CD14-positive monocyte (primary cell): ENCODE measurements around the gene REC8. TPM values are rescaled to one million over a fixed set of nuclear protein-coding genes. Genes with fewer than 3 reads are reported as not detected.
"Not testable (repeated sequence)": the region's sequence is repeated elsewhere in the genome, so short reads cannot be mapped to it uniquely, and the experiment has no call there.

Experiments
- DNase-seq, 3 donors: peaks; one replicate each; pipeline ENCODE4 v3.0.0-alpha.2; 2011 to 2022
- H2AFZ ChIP-seq: 2 replicates; pipeline ENCODE4 v1.6.0; 2012; ENCODE audit warnings: mild to moderate bottlenecking, low read depth, low read length, inconsistent platforms; ENCODE audit not compliant: insufficient read depth, poor library complexity, severe bottlenecking
- H3K27ac ChIP-seq, 2 donors: 1 replicate in 1 of 2; 2 replicates in 1 of 2; pipeline ENCODE4 v1.5.1; 2012 to 2013; ENCODE audit warnings: low read length in 2 of 2, control low read depth in 1 of 2, inconsistent platforms in 1 of 2, low read depth in 1 of 2, mild to moderate bottlenecking in 1 of 2
- H3K27me3 ChIP-seq, 2 donors: one replicate each; pipeline versions ENCODE4 v1.6.0 to v1.6.1; 2011 to 2013; ENCODE audit warnings: low read length in 2 of 2; ENCODE audit not compliant: control insufficient read depth in 2 of 2, insufficient read depth in 2 of 2
- H3K36me3 ChIP-seq, 2 donors: replicated peaks in 1 of 2; 1 replicate in 1 of 2; 2 replicates in 1 of 2; pipeline versions ENCODE4 v1.5.1 to v1.6.1; 2012 to 2013; ENCODE audit warnings: low read length in 2 of 2, control low read depth in 1 of 2, inconsistent platforms in 1 of 2, mild to moderate bottlenecking in 1 of 2; ENCODE audit not compliant: insufficient read depth in 2 of 2, control insufficient read depth in 1 of 2
- H3K4me1 ChIP-seq, 2 donors: 1 replicate in 1 of 2; 2 replicates in 1 of 2; pipeline versions ENCODE4 v1.5.1 to v1.6.1; 2012 to 2013; ENCODE audit warnings: low read length in 2 of 2, control low read depth in 1 of 2, inconsistent platforms in 1 of 2, mild to moderate bottlenecking in 1 of 2, moderate library complexity in 1 of 2; ENCODE audit not compliant: insufficient read depth in 2 of 2, control insufficient read depth in 1 of 2
- H3K4me2 ChIP-seq: replicated peaks from 2 replicates; pipeline ENCODE3; 2012; ENCODE audit warnings: low read length, moderate library complexity, mild to moderate bottlenecking; ENCODE audit not compliant: poor library complexity, severe bottlenecking; ENCODE audit errors: extremely low read depth
- H3K4me3 ChIP-seq, 3 experiments: fragments of 200-600 bp in 1 of 3; sonication (generic) in 1 of 3; replicated peaks in 1 of 3; 1 replicate in 2 of 3; 2 replicates in 1 of 3; pipeline ENCODE4 v1.5.1; 2011 to 2013; ENCODE audit warnings: low read length in 3 of 3, mild to moderate bottlenecking in 3 of 3, control low read depth in 2 of 3, low read depth in 2 of 3, inconsistent platforms in 1 of 3, moderate library complexity in 1 of 3
- H3K79me2 ChIP-seq: 2 replicates; pipeline ENCODE4 v1.6.0; 2012; ENCODE audit warnings: mild to moderate bottlenecking, control low read depth, inconsistent platforms, low read length, moderate library complexity; ENCODE audit not compliant: insufficient read depth
- H3K9ac ChIP-seq: 2 replicates; pipeline ENCODE4 v1.6.0; 2017; ENCODE audit warnings: low read length, mild to moderate bottlenecking; ENCODE audit not compliant: insufficient read depth, poor library complexity, severe bottlenecking
- H3K9me3 ChIP-seq, 2 donors: replicated peaks in 1 of 2; 1 replicate in 1 of 2; 2 replicates in 1 of 2; pipeline versions ENCODE4 v1.5.1 to v1.6.1; 2012 to 2013; ENCODE audit warnings: low read length in 2 of 2, control low read depth in 1 of 2; ENCODE audit not compliant: control insufficient read depth in 1 of 2, insufficient read depth in 1 of 2
- H4K20me1 ChIP-seq: 2 replicates; pipeline ENCODE4 v1.6.0; 2012; ENCODE audit warnings: mild to moderate bottlenecking, low read length, control low read depth, moderate library complexity; ENCODE audit not compliant: insufficient read depth
- H3K27ac Mint-ChIP-seq, 7 donors: one replicate each; pipeline ENCODE4 v1.8.0; 2020; ENCODE audit warnings: mild to moderate bottlenecking in 7 of 7, mixed read lengths in 7 of 7, moderate library complexity in 6 of 7, inconsistent platforms in 2 of 7
- H3K27me3 Mint-ChIP-seq, 3 donors: one replicate each; pipeline ENCODE4 v1.8.0; 2021 to 2022; ENCODE audit warnings: low read depth in 3 of 3, mild to moderate bottlenecking in 3 of 3, mixed read lengths in 3 of 3, moderate library complexity in 3 of 3, inconsistent platforms in 1 of 3
- H3K36me3 Mint-ChIP-seq, 2 donors: one replicate each; pipeline ENCODE4 v1.8.0; 2020; ENCODE audit warnings: mixed read lengths in 2 of 2, inconsistent platforms in 1 of 2, mild to moderate bottlenecking in 1 of 2
- H3K4me1 Mint-ChIP-seq: one replicate; pipeline ENCODE4 v1.8.0; 2020; ENCODE audit warnings: mild to moderate bottlenecking, mixed read lengths
- H3K4me3 Mint-ChIP-seq, 2 donors: one replicate each; pipeline ENCODE4 v1.8.0; 2020; ENCODE audit warnings: mild to moderate bottlenecking in 2 of 2, mixed read lengths in 2 of 2, moderate library complexity in 1 of 2
- H3K9me3 Mint-ChIP-seq, 7 donors: one replicate each; pipeline ENCODE4 v1.8.0; 2020 to 2022; ENCODE audit warnings: mixed read lengths in 7 of 7, mild to moderate bottlenecking in 6 of 7, moderate library complexity in 6 of 7, inconsistent platforms in 2 of 7
- CTCF ChIP-seq: fragments of 200-600 bp; IDR thresholded peaks from one replicate; pipeline ENCODE4 v1.8.0; 2022; ENCODE audit warnings: antibody characterized with exemption, mild to moderate bottlenecking
- WGBS: methylation state at CpG from one replicate; pipeline ENCODE4 v1.1.5; 2013; ENCODE audit warnings: missing lambda C conversion rate; ENCODE audit not compliant: insufficient coverage; 5-methylcytosine and 5-hydroxymethylcytosine counted together
- intact Hi-C, 2 donors: fragments of 100-400 bp; cut with micrococcal nuclease; formaldehyde crosslinking; loops; one replicate each; pipeline versions ENCODE4 v1.15.0 to v1.15.1; 2023
- polyA plus RNA-seq, 3 donors: library from polyadenylated mRNA; depleted of rRNA in 1 of 3; unstranded in 2 of 3; stranded (reverse) in 1 of 3; fragments of 300-500 nt in 2 of 3; fragments of >200 nt in 1 of 3; fragmentation: Illumina TruSeq in 2 of 3; gene quantifications; 1 replicate in 2 of 3; 2 replicates in 1 of 3; pipeline ENCODE4 v1.2.3, GENCODE V29; 2012 to 2021

REC8 gene
- polyA plus RNA-seq, 3 donors, result 1.4 to 46.4 (median 2.3) TPM

DNA sequence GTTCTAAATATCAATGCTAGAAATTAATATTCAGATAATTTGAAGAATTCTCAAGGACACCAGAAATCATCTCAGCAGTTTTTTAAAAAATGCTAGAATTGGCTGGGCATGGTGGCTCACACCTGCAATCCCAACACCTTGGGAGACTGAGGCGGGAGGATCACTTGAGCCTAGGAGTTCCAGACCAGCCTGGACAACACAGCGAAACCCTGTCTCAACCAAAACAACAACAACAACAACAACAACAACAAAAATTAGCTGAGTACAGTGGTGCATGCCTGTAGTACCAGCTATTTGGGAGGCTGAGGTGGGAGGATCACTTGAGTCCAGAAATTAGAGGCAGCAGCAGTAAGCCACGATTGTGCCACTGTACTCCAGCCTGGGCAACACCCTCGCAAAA lies 47.2 kb downstream of the REC8 start:
- Mint-ChIP-seq H3K36me3 (peaks cover 16 to 21% of the 10 kb centered on the region in 2 donors), H3K4me3 (no peak overlapping the region), H3K9me3 (no peaks in the 10 kb centered on the region), H3K27ac (peak overlapping the region in 1 of 7 donors; percentile 13), H3K27me3 (peaks cover 0 to 2% (median 1%) of the 10 kb centered on the region in 3 donors), H3K4me1 (peaks cover 16% of the 10 kb centered on the region)
- Histone ChIP-seq H2AFZ (no peak overlapping the region), H3K36me3 (peaks cover 5 to 14% of the 10 kb centered on the region in 2 donors), H3K4me1 (peaks cover 19 to 21% of the 10 kb centered on the region in 2 donors), H3K4me3 (no peak overlapping the region), H3K79me2 (peaks cover 53% of the 10 kb centered on the region), H3K4me2 (no peak overlapping the region), H3K27me3 (no peaks in the 10 kb centered on the region), H3K9ac (no peak overlapping the region), H4K20me1 (peaks cover under 1% of the 10 kb centered on the region), H3K9me3 (no peaks in the 10 kb centered on the region), H3K27ac (no peak overlapping the region)
- intact Hi-C loops, result loop anchor here in 1 of 2 donors (10.0 kb wide), 1 partner anchor 86 kb away; the partner anchor contains the start of gene CIDEB
- no peak for DNase-seq
- no peak for TF ChIP-seq CTCF
- WGBS, result no CpG with 5 or more reads among the region's 4 CpGs

DNA sequence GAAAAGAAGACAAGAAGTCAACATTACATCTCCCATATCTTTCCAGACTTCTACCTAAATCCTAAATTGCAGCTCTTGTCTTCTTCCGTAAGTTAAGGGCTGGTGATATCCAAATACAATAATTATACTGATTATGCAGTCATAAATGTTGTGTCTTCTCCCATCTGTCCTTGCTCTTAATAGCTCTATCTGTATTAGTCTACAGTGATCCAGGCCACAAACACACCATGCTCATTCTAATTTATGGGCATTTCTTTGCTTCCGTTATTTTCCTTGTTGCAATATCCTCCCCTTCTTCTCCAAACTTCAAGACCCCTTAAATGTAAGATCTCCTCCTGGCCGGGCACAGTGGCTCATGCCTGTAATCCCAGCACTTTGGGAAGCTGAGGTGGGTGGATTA lies 47.6 kb downstream of the REC8 start:
- Histone ChIP-seq H3K4me1 (peaks cover 15 to 17% of the 10 kb centered on the region in 2 donors), H3K36me3 (peaks cover 5 to 18% of the 10 kb centered on the region in 2 donors), H3K27me3 (no peaks in the 10 kb centered on the region), H3K27ac (no peak overlapping the region), H3K9me3 (no peaks in the 10 kb centered on the region), H3K4me2 (no peak overlapping the region), H3K9ac (no peak overlapping the region), H4K20me1 (peaks cover 5% of the 10 kb centered on the region), H3K79me2 (peaks cover 53% of the 10 kb centered on the region), H3K4me3 (no peak overlapping the region), H2AFZ (no peak overlapping the region)
- intact Hi-C loops, result loop anchor here in 1 of 2 donors (10.0 kb wide), 1 partner anchor 85 kb away; the partner anchor contains the start of gene CIDEB
- WGBS, result no CpG with 5 or more reads among the region's 3 CpGs
- Mint-ChIP-seq H3K36me3 (peaks cover 14 to 18% of the 10 kb centered on the region in 2 donors), H3K27ac (no peak overlapping the region), H3K27me3 (peaks cover 0 to 2% (median 1%) of the 10 kb centered on the region in 3 donors), H3K9me3 (no peaks in the 10 kb centered on the region), H3K4me3 (no peak overlapping the region), H3K4me1 (peaks cover 12% of the 10 kb centered on the region)
- TF ChIP-seq CTCF, result no peak
- DNase-seq, result no peak

GRCh38 chr14:24222987-24223386 lies 51.1 kb downstream of the REC8 start:
- H3K4me3 Mint-ChIP-seq, H3K27ac ChIP-seq, H3K9me3 Mint-ChIP-seq, H3K4me2 ChIP-seq, H3K9ac ChIP-seq, H3K4me3 ChIP-seq, intact Hi-C loops, H3K27me3 ChIP-seq, H3K4me1 ChIP-seq, H3K27me3 Mint-ChIP-seq, H4K20me1 ChIP-seq, H3K9me3 ChIP-seq, H3K4me1 Mint-ChIP-seq, H3K27ac Mint-ChIP-seq, H2AFZ ChIP-seq, DNase-seq: not testable (repeated sequence)
- WGBS, result 88% methylated on average over 3 of the region's 4 CpGs
- Histone ChIP-seq H3K79me2 (peaks cover 80% of the 10 kb centered on the region), H3K36me3 (peaks cover 9 to 31% of the 10 kb centered on the region in 2 donors)
- H3K36me3 Mint-ChIP-seq, result peaks cover 12 to 27% of the 10 kb centered on the region in 2 donors
